Measurements from ENCODE around the gene NUP210.

NUP210 gene

DNA sequence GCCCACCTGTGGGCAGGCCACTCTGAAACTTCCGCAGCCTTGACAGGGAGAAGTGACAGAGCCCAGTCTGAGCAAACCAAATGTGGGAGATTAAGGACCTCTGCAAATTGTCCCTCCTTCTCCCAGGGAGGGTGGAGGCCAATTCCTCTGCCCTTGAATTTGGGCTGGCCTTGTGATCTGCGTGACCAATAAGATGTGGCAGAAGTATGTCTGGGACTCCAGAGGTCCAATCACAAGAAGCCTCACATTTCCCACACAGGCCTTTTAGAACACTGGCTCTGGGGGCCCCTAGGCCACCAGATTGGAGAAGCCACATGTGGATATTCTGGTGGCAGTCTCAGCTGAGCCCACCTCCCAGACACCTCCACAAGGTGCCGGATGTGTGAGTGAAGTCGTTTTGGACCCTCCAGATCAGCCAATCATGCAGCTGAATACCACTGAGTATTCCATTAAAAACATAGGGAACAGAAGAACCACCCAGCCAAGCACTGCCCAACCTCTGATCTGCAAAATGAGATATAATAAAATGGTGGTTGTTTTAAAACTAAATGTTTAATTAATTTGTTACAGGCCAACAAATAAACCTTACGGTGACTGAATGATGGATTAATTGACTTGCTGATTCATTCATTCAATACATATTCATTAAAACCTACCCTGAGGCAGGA is 150.3 kb downstream of the NUP210 start:
- no peak for DNase-seq

DNA sequence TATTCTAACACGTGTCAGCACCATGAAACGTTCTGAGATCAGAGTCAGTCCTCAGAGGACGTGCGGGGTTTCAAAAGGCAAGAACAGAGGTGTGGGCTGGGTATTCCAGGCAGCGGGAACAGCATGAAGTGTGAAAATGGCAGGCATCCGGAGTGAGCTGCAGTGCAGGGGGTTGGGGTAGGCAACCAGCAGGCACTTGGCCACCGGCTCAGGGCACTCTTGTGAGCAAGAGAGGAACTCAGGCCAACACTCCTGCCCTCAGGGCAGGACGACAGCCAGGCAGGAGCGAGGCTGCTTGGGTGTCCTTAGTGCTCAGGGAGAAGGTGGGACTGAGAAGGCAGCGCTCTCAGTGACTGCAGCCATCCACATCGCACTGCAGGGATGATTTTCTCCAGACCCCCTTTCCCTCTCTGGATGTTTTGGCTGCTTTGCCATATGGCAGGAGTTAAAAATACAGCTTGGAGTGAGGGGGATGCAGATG is 151.1 kb downstream of the NUP210 start:
- no peak for DNase-seq

- no peak for DNase-seq
These were observed 152.0 kb downstream of the NUP210 start for GRCh38 chr3:13268120-13268519.

DNA sequence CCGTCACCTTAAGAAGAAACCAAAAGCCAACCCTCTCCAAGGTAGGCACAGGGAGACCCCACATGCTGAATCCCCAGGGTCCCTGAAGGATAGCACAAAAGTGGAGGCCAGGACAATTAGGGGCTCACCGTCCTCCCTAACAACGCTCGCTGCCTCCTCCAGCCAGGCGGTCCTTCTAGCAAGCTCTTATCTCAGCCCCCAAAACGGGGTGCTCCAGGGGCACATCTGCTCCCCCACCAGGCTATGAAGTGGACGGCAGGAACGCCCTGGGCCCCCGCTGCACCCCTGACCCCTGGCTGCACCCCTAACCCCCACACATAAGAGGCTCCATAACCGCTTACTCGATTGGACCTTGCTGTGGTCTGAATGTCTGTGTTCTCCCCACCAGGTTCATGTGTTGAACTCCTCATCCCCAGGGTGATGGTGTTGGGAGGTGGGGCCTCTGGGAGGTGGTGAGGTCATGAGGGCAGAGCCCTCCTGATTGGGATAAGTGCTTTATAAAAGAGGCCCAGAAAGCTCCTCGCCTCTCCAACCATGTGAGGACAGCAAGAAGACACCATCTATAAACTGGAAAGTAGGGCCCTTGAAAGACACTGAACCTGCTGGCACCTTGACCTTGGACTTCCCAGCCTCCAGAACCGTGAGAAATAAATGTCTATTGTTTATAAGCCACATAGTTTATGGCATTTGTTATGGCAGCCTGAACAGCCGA is 153.3 kb downstream of the NUP210 start:
- no peak for DNase-seq

All from NCI-H2029 (cell line).